Measurements from ENCODE around the gene HNRNPM.
A peak's percentile ranks its signal among the peaks of the same experiment; 100 is the strongest.
"Not testable (repeated sequence)": the region's sequence is repeated elsewhere in the genome, so short reads cannot be mapped to it uniquely, and the experiment has no call there.

The HNRNPM gene

GRCh38 chr19:8513036-8513686, 68.4 kb downstream of the HNRNPM start:
- Histone ChIP-seq H3K4me3 (replicated peaks; ENCODE audit: insufficient read depth, low read length) (peak overlapping the region; percentile 49), H3K27me3 (ENCODE audit: insufficient read depth, poor library complexity, severe bottlenecking) (no peaks in the 10 kb centered on the region), H3K27ac (replicated peaks) (peak overlapping the region; percentile 92)
- TF ChIP-seq GABPA (IDR thresholded peaks at IDR 0.05; ENCODE audit: low read depth) (no peak), REST (IDR thresholded peaks at IDR 0.05; ENCODE audit: insufficient replicate concordance, low read depth) (no peak), CTCF (IDR thresholded peaks at IDR 0.05; ENCODE audit: insufficient read depth, low read length) (no peak), POLR2AphosphoS5 (IDR thresholded peaks at IDR 0.05; ENCODE audit: low read depth) (no peak), SPI1 (IDR thresholded peaks at IDR 0.05; ENCODE audit: borderline replicate concordance, low read depth) (no peak)
- no peak for DNase-seq (ENCODE audit: low read depth in 1 of 2, low spot score in 1 of 2)

DNA sequence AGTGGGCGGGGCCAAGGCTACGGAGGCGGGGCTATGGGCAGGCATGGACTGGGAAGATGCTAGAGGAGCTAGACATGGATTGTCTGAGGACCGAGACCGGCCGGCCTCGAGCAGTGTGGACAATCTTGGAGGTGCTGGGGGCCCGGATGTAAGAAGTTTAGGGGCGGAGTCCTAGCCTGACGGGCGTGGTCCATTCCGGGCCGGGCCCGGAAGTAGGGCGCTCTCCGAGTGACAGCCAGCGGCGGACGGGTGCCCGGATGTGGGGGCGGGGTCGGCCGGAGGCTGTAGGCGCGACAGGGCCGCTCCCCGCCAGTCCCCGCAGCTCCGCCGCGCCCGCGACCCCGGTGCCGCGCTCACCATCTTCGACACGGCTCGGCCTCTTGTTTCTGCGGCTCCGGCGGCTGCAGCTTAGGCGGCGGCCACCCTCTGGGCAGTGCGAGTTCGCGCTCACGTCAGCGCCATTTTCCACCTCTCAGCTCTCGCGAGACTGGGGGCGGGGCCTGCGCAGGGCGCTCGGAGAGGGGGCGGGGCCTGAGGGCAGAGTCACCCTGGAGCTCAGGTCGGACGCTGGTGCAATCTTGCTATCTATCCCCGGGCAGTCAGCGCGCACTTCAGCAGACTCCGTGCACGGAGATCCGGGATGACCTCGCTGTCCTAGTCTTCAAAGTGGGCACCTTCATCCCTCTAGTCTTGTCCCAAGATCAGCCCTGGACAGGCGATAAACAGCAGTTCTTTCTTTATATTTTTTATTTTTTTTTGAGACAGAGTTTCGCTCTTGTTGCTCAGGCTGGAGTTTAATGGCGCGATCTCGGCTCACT, 69.1 kb downstream of the HNRNPM start, which contains the start of gene ZNF414:
Gene ZNF414, minus strand, starts transcription at position 481 of the 818 bp plus-strand sequence. Its CDS starts 121 bp downstream, at position 360.
- DNase-seq (ENCODE audit: low read depth in 1 of 2, low spot score in 1 of 2): peak; percentile 94 to 98
- peak within 1 kb of the TSS; percentile 49 for H3K4me3 ChIP-seq (replicated peaks; ENCODE audit: insufficient read depth, low read length)
- peak within 1 kb of the TSS; percentile 92 for H3K27ac ChIP-seq (replicated peaks)

GRCh38 chr19:8514505-8515009, 69.8 kb downstream of the HNRNPM start:
- not testable (repeated sequence) for DNase-seq (ENCODE audit: low read depth in 1 of 2, low spot score in 1 of 2); H3K27me3 ChIP-seq (ENCODE audit: insufficient read depth, poor library complexity, severe bottlenecking)
- H3K27ac ChIP-seq (replicated peaks): peak overlapping the region; percentile 92
- H3K4me3 ChIP-seq (replicated peaks; ENCODE audit: insufficient read depth, low read length): peak overlapping the region; percentile 49; the same call in 1 of the 2 replicates

More for the DNA sequence above, 69.1 kb downstream of the HNRNPM start, which contains the start of gene ZNF414:
- TF ChIP-seq CTCF (IDR thresholded peaks at IDR 0.05; ENCODE audit: insufficient read depth, low read length) (no peak), POLR2AphosphoS5 (IDR thresholded peaks at IDR 0.05; ENCODE audit: low read depth) (peak; percentile 82), REST (IDR thresholded peaks at IDR 0.05; ENCODE audit: insufficient replicate concordance, low read depth) (peak; percentile 63), GABPA (IDR thresholded peaks at IDR 0.05; ENCODE audit: low read depth) (peak; percentile 68)
- no peaks in the 10 kb centered on the region for H3K27me3 ChIP-seq (ENCODE audit: insufficient read depth, poor library complexity, severe bottlenecking)

DNA sequence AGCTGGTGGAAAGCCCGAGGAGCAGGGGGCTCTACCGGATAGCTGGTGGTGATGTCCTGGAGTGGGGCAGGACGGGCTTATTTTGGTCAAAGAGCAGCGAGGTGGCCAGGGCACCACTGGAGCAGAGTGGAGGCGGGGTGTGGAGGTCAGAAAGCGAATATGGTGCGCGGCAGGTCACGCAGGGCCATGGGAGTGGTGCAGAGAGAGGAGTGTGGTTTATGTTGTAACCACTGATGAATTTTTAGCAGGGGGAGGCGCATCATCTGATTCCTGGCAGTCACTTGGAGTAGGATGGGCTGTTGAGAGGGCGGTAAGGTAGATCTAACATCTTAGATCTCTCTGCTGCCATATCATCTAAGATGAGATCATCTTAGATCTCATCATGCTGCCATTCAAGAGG, 70.5 kb downstream of the HNRNPM start:
- Histone ChIP-seq H3K27ac (replicated peaks) (peak overlapping the region; percentile 92), H3K4me3 (replicated peaks; ENCODE audit: insufficient read depth, low read length) (no peak overlapping the region)
- peak; percentile 85 to 92 for DNase-seq (ENCODE audit: low read depth in 1 of 2, low spot score in 1 of 2)

More for the DNA sequence above, 70.5 kb downstream of the HNRNPM start:
- no peaks in the 10 kb centered on the region for H3K27me3 ChIP-seq (ENCODE audit: insufficient read depth, poor library complexity, severe bottlenecking)
- TF ChIP-seq POLR2AphosphoS5 (IDR thresholded peaks at IDR 0.05; ENCODE audit: low read depth) (peak; percentile 48; the same call in 1 of the 2 replicates), SPI1 (IDR thresholded peaks at IDR 0.05; ENCODE audit: borderline replicate concordance, low read depth) (no peak), GABPA (IDR thresholded peaks at IDR 0.05; ENCODE audit: low read depth) (no peak)

Data from HL-60 (cell line).